OCI-LY3 (cell line): ENCODE results near the gene RHBDL3.

ENCODE experiments used
- H2AFZ ChIP-seq: fragments of 200-600, 300-600 bp; shearing (Covaris generic); 2 replicates; pipeline ENCODE4 v1.6.0; 2014; ENCODE audit warnings: antibody characterized with exemption, low read depth, low read length
- H3K27ac ChIP-seq: fragments of 200-600, 300-600 bp; sonication (generic); 2 replicates; pipeline ENCODE4 v1.5.1; 2014; ENCODE audit warnings: mild to moderate bottlenecking, low read length, moderate library complexity, mixed read lengths
- H3K27me3 ChIP-seq: fragments of 200-600, 300-600 bp; sonication (generic); 2 replicates; pipeline ENCODE4 v1.6.1; 2014; ENCODE audit warnings: low read depth, low read length, mixed read lengths
- H3K36me3 ChIP-seq: fragments of 200-600, 300-600 bp; sonication (generic); replicated peaks from 2 replicates; pipeline ENCODE3; 2014; ENCODE audit warnings: low read depth, low read length, mixed read lengths
- H3K4me1 ChIP-seq: fragments of 300-600, 200-600 bp; sonication (generic); 2 replicates; pipeline ENCODE4 v1.6.1; 2014; ENCODE audit warnings: low read length, mixed read lengths
- H3K4me2 ChIP-seq: fragments of 200-600, 300-600 bp; sonication (generic); 2 replicates; pipeline ENCODE4 v1.6.1; 2014; ENCODE audit warnings: low read length, mixed read lengths
- H3K4me3 ChIP-seq: fragments of 300-600, 200-600 bp; sonication (generic); 2 replicates; pipeline ENCODE4 v1.5.1; 2014; ENCODE audit warnings: antibody characterized with exemption, mild to moderate bottlenecking, low read length, moderate library complexity
- H3K79me2 ChIP-seq: fragments of 300-600, 200-600 bp; shearing (Covaris generic); 2 replicates; pipeline ENCODE4 v1.6.1; 2014; ENCODE audit warnings: mild to moderate bottlenecking, low read length, mixed read lengths
- H3K9ac ChIP-seq: fragments of 300-600, 200-600 bp; shearing (Covaris generic); 2 replicates; pipeline ENCODE4 v1.6.0; 2014; ENCODE audit warnings: mild to moderate bottlenecking, low read length, moderate library complexity
- H3K9me3 ChIP-seq: fragments of 200-600, 300-600 bp; shearing (Covaris generic); 2 replicates; pipeline ENCODE4 v1.6.1; 2014; ENCODE audit warnings: low read length, mixed read lengths; ENCODE audit not compliant: insufficient read depth
- H4K20me1 ChIP-seq: fragments of 200-600, 300-600 bp; sonication (generic); 2 replicates; pipeline ENCODE4 v1.6.1; 2016; ENCODE audit warnings: low read length, mixed read lengths; ENCODE audit not compliant: insufficient read depth
- EZH2phosphoT487 ChIP-seq: fragments of 200-600 bp; shearing (Covaris generic); IDR thresholded peaks from 2 replicates; pipeline ENCODE4 v1.6.1; 2018; ENCODE audit warnings: antibody characterized with exemption, mixed run types, low read depth
- TF ChIP-seq, protein P1 (sequence below): fragments of 200-600, 300-600 bp; sonication (generic); IDR thresholded peaks from 2 replicates; pipeline ENCODE4 v1.5.1; 2014; ENCODE audit warnings: antibody characterized with exemption, low read length, low read depth

The RHBDL3 gene

GRCh38 chr17:32289471-32290070 lies 23.9 kb downstream of the RHBDL3 start:
- no peak overlapping the region for H3K4me3 ChIP-seq
- H3K36me3 ChIP-seq: no peaks in the 10 kb centered on the region
- H3K79me2 ChIP-seq: no peaks in the 10 kb centered on the region
- no peak overlapping the region for H3K27ac ChIP-seq
- no peaks in the 10 kb centered on the region for H3K9me3 ChIP-seq
- no peak overlapping the region for H2AFZ ChIP-seq
- peaks cover 14% of the 10 kb centered on the region for H3K4me1 ChIP-seq
- no peak overlapping the region for H3K9ac ChIP-seq
- no peak overlapping the region for H3K4me2 ChIP-seq
- TF ChIP-seq EZH2phosphoT487: no peak
- TF ChIP-seq, protein P1, sequence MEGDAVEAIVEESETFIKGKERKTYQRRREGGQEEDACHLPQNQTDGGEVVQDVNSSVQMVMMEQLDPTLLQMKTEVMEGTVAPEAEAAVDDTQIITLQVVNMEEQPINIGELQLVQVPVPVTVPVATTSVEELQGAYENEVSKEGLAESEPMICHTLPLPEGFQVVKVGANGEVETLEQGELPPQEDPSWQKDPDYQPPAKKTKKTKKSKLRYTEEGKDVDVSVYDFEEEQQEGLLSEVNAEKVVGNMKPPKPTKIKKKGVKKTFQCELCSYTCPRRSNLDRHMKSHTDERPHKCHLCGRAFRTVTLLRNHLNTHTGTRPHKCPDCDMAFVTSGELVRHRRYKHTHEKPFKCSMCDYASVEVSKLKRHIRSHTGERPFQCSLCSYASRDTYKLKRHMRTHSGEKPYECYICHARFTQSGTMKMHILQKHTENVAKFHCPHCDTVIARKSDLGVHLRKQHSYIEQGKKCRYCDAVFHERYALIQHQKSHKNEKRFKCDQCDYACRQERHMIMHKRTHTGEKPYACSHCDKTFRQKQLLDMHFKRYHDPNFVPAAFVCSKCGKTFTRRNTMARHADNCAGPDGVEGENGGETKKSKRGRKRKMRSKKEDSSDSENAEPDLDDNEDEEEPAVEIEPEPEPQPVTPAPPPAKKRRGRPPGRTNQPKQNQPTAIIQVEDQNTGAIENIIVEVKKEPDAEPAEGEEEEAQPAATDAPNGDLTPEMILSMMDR: no peak
- peaks cover 75% of the 10 kb centered on the region for H3K27me3 ChIP-seq
- H4K20me1 ChIP-seq: no peaks in the 10 kb centered on the region; the same call in 1 of the 2 replicates

DNA sequence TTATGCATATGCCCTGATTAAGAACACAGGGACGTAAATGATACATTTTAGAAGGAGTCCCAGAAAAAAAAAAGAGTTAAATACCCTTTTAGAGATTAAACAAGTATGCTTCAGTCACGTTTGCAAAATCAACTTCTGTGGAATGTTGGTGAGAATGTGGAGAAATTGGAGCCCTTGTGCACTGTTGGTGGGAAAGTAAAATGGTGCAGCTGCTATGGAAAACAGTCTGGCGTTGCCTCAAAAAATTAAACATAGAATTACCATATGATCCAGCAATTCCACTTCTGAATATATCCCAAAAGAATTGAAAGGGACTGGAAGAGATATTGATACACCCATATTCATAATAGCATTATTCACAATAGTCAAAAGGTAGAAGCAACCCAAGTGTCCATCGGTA lies 26.5 kb downstream of the RHBDL3 start:
- TF ChIP-seq, protein P1: no peak
- TF ChIP-seq EZH2phosphoT487: no peak
- peaks cover 71% of the 10 kb centered on the region for H3K27me3 ChIP-seq
- H3K9ac ChIP-seq: no peak overlapping the region
- no peaks in the 10 kb centered on the region for H3K79me2 ChIP-seq
- H3K9me3 ChIP-seq: no peaks in the 10 kb centered on the region
- no peaks in the 10 kb centered on the region for H3K36me3 ChIP-seq
- H3K4me3 ChIP-seq: no peak overlapping the region
- no peak overlapping the region for H2AFZ ChIP-seq
- H3K27ac ChIP-seq: no peak overlapping the region
- H4K20me1 ChIP-seq: no peaks in the 10 kb centered on the region; the same call in 1 of the 2 replicates
- peaks cover 17% of the 10 kb centered on the region for H3K4me1 ChIP-seq
- H3K4me2 ChIP-seq: no peak overlapping the region

DNA sequence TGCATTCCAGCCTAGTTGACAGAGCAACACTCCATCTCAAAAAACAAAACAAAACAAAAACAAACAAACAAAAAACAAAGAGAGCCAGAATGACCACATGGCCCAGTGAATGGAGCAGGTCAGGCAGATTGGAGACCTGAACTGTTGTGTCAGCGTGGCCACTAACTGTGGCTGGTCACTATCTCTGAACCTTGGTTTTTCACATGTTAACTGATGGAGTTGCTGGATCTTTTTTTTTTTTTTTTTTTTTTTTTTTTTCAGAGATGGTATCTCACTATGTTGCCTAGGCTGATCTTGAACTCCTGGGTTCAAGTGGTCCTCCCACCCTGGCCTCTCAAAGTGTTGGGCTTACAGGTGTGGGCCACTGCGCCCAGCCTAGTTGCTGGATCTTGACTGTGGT lies 31.8 kb downstream of the RHBDL3 start:
- no peak overlapping the region for H3K9ac ChIP-seq
- H2AFZ ChIP-seq: no peak overlapping the region
- no peak for TF ChIP-seq EZH2phosphoT487
- TF ChIP-seq, protein P1: no peak
- H3K4me1 ChIP-seq: peaks cover 14% of the 10 kb centered on the region
- no peaks in the 10 kb centered on the region for H3K36me3 ChIP-seq
- peaks cover 46% of the 10 kb centered on the region for H3K27me3 ChIP-seq
- H3K4me2 ChIP-seq: no peak overlapping the region
- H4K20me1 ChIP-seq: no peaks in the 10 kb centered on the region; the same call in 1 of the 2 replicates
- no peaks in the 10 kb centered on the region for H3K79me2 ChIP-seq
- no peaks in the 10 kb centered on the region for H3K9me3 ChIP-seq
- no peak overlapping the region for H3K27ac ChIP-seq
- no peak overlapping the region for H3K4me3 ChIP-seq

DNA sequence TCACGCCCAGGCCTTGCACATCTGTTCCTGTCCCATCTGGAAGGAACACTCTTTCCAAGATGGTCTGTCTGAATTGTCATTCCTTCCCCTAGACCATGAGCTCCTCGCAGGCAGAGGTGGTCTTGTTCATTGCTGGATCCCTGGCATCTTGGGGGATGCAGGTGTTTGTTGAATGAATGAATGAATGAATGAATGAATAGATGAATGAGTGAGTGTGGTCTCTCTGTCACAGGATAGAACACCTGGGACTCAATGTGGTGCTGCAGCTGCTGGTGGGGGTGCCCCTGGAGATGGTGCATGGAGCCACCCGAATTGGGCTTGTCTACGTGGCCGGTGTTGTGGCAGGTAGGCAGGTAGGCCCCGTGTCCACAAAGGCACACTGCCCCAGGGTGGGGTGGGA lies 32.2 kb downstream of the RHBDL3 start:
- H2AFZ ChIP-seq: no peak overlapping the region
- H3K36me3 ChIP-seq: no peaks in the 10 kb centered on the region
- TF ChIP-seq, protein P1: no peak
- TF ChIP-seq EZH2phosphoT487: no peak
- no peaks in the 10 kb centered on the region for H3K9me3 ChIP-seq
- H3K4me3 ChIP-seq: no peak overlapping the region
- no peak overlapping the region for H3K27ac ChIP-seq
- H3K27me3 ChIP-seq: peaks cover 43% of the 10 kb centered on the region
- peaks cover 11% of the 10 kb centered on the region for H3K4me1 ChIP-seq
- H3K9ac ChIP-seq: no peak overlapping the region
- no peaks in the 10 kb centered on the region; the same call in 1 of the 2 replicates for H4K20me1 ChIP-seq
- H3K79me2 ChIP-seq: no peaks in the 10 kb centered on the region
- H3K4me2 ChIP-seq: no peak overlapping the region
